GM19193 (cell line): Measurements from ENCODE around the gene COX11.

Experiments
- POLR2A ChIP-seq: IDR thresholded peaks from 4 replicates; pipeline ENCODE4 v1.6.1; 2011; ENCODE audit not compliant: insufficient read depth, insufficient read length; ENCODE audit errors: extremely low read depth

COX11 gene

GRCh38 chr17:54937018-54937417, 31.4 kb downstream of the COX11 start:
- no peak for TF ChIP-seq POLR2A

- TF ChIP-seq POLR2A: no peak
These were observed 33.0 kb downstream of the COX11 start for GRCh38 chr17:54935471-54935870.

GRCh38 chr17:54933921-54934320, 34.5 kb downstream of the COX11 start:
- no peak for TF ChIP-seq POLR2A

GRCh38 chr17:54932711-54933110, 35.7 kb downstream of the COX11 start:
- no peak for TF ChIP-seq POLR2A

GRCh38 chr17:54927525-54927924, 40.9 kb downstream of the COX11 start:
- no peak for TF ChIP-seq POLR2A

- TF ChIP-seq POLR2A: no peak
These were observed 44.0 kb downstream of the COX11 start for GRCh38 chr17:54924405-54924804.

GRCh38 chr17:54920819-54921218, 47.6 kb downstream of the COX11 start:
- TF ChIP-seq POLR2A: no peak

GRCh38 chr17:54919425-54919824, 49.0 kb downstream of the COX11 start:
- no peak for TF ChIP-seq POLR2A

- no peak for TF ChIP-seq POLR2A
These were observed 51.7 kb downstream of the COX11 start for GRCh38 chr17:54916721-54917120.
